Measurements from ENCODE around the gene PPAT. TPM values are rescaled to one million over a fixed set of nuclear protein-coding genes. Genes with fewer than 3 reads are reported as not detected.

The PPAT gene
- polyA plus RNA-seq, 1 experiment = 11.6 TPM

DNA sequence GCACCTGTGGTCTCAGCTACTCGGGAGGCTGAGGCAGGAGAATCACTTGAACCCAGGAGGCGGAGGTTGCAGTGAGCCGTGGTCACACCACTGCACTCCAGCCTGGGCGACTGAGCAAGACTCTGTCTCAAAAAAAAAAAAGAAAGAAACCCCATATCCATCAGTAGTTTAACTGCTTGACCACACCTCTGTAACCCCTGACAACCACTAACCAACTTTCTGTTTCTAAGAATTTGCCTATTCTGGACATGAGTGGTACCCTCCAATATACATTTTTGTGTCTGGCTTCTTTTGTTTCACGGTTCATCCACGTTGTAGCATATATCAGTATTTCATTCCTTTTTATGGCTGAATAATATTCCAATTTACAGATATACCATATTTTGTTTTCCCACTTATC lies 9.1 kb downstream of the PPAT start:
- no peaks in the 10 kb centered on the region for H3K27me3 ChIP-seq (ENCODE audit: control insufficient read depth, insufficient read depth, low read length)
- POLR2A ChIA-PET = interaction anchor here (1.3 kb wide), 1 partner anchor 9 kb away, joined by 6 read pairs; the partner anchor contains the start of genes PAICS and PPAT
- TF ChIP-seq, protein P1, sequence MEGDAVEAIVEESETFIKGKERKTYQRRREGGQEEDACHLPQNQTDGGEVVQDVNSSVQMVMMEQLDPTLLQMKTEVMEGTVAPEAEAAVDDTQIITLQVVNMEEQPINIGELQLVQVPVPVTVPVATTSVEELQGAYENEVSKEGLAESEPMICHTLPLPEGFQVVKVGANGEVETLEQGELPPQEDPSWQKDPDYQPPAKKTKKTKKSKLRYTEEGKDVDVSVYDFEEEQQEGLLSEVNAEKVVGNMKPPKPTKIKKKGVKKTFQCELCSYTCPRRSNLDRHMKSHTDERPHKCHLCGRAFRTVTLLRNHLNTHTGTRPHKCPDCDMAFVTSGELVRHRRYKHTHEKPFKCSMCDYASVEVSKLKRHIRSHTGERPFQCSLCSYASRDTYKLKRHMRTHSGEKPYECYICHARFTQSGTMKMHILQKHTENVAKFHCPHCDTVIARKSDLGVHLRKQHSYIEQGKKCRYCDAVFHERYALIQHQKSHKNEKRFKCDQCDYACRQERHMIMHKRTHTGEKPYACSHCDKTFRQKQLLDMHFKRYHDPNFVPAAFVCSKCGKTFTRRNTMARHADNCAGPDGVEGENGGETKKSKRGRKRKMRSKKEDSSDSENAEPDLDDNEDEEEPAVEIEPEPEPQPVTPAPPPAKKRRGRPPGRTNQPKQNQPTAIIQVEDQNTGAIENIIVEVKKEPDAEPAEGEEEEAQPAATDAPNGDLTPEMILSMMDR (IDR thresholded peaks at IDR 0.05; ENCODE audit: low read depth, low read length) = no peak
- no peak overlapping the region for H3K27ac ChIP-seq (ENCODE audit: low read depth, low read length)
- no peak for DNase-seq (ENCODE audit: low read depth, low spot score)
- CTCF ChIA-PET = interaction anchor here (1.2 to 4.4 kb wide), 8 partner anchors 9 to 551 kb away, joined by 5 to 70 read pairs (median 12); partner anchors contain the start of genes NOA1, PAICS and PPAT
- no peaks in the 10 kb centered on the region for H3K9me3 ChIP-seq (ENCODE audit: control insufficient read depth, insufficient read depth, low read length)
- H3K4me3 ChIP-seq (ENCODE audit: low read depth, low read length) = no peak overlapping the region

DNA sequence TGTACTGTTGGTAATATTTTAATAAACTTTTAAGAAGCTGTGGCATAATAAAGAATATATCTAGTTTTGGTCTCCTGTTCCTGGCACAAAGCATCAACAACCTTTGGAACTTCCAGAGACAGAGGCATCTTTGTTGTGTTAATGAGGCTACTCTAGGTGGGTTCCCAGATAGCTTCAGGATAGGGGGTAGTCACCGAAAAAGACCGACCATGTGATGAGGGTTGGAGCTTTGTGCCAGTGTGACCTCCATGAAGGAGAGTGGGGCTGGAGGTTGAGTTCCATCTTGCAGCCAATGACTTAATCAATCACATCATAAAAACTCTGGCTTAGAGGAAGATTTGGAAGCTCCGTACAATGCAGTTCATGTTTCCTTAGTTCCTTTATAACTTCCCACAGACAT lies 9.9 kb downstream of the PPAT start:
- H3K27me3 ChIP-seq (ENCODE audit: control insufficient read depth, insufficient read depth, low read length) = no peaks in the 10 kb centered on the region
- ChIA-PET CTCF (interaction anchor here (0.6 to 4.4 kb wide), 21 partner anchors 8 to 552 kb away, joined by 3 to 70 read pairs (median 5); partner anchors contain the start of genes AASDH, NOA1, PAICS and PPAT), POLR2A (interaction anchor here (1.3 kb wide), 1 partner anchor 10 kb away, joined by 6 read pairs; the partner anchor contains the start of genes PAICS and PPAT)
- no peak overlapping the region for H3K4me3 ChIP-seq (ENCODE audit: low read depth, low read length)
- no peaks in the 10 kb centered on the region for H3K9me3 ChIP-seq (ENCODE audit: control insufficient read depth, insufficient read depth, low read length)
- DNase-seq (ENCODE audit: low read depth, low spot score) = no peak
- TF ChIP-seq, protein P1 (IDR thresholded peaks at IDR 0.05; ENCODE audit: low read depth, low read length) = 0 out of 2 replicates have a peak, but pooled peaks have one; percentile 3
- H3K27ac ChIP-seq (ENCODE audit: low read depth, low read length) = no peak overlapping the region

GRCh38 chr4:56424697-56425514 lies 10.5 kb downstream of the PPAT start:
- CTCF ChIA-PET = interaction anchor here (0.6 to 4.4 kb wide), 24 partner anchors 8 to 553 kb away, joined by 3 to 70 read pairs (median 5); partner anchors contain the start of genes AASDH, NOA1, PAICS and PPAT
- H3K4me3 ChIP-seq (ENCODE audit: low read depth, low read length) = no peak overlapping the region
- H3K27ac ChIP-seq (ENCODE audit: low read depth, low read length) = no peak overlapping the region
- TF ChIP-seq, protein P1 (IDR thresholded peaks at IDR 0.05; ENCODE audit: low read depth, low read length) = peak; percentile 68
- H3K27me3 ChIP-seq (ENCODE audit: control insufficient read depth, insufficient read depth, low read length) = no peaks in the 10 kb centered on the region
- no peak for DNase-seq (ENCODE audit: low read depth, low spot score)
- POLR2A ChIA-PET = interaction anchor here (1.3 kb wide), 1 partner anchor 11 kb away, joined by 6 read pairs; the partner anchor contains the start of genes PAICS and PPAT
- H3K9me3 ChIP-seq (ENCODE audit: control insufficient read depth, insufficient read depth, low read length) = no peaks in the 10 kb centered on the region

- ChIA-PET CTCF (interaction anchor here (0.7 to 4.4 kb wide), 10 partner anchors 9 to 412 kb away, joined by 3 to 70 read pairs (median 11); partner anchors contain the start of genes PAICS and PPAT), POLR2A (no interaction called here)
- DNase-seq (ENCODE audit: low read depth, low spot score) = no peak
- Histone ChIP-seq H3K9me3 (ENCODE audit: control insufficient read depth, insufficient read depth, low read length) (no peaks in the 10 kb centered on the region), H3K27me3 (ENCODE audit: control insufficient read depth, insufficient read depth, low read length) (no peaks in the 10 kb centered on the region), H3K27ac (ENCODE audit: low read depth, low read length) (no peak overlapping the region), H3K4me3 (ENCODE audit: low read depth, low read length) (no peak overlapping the region)
- TF ChIP-seq, protein P1 (IDR thresholded peaks at IDR 0.05; ENCODE audit: low read depth, low read length) = no peak
Measured at GRCh38 chr4:56424176-56424575, 11.2 kb downstream of the PPAT start.

DNA sequence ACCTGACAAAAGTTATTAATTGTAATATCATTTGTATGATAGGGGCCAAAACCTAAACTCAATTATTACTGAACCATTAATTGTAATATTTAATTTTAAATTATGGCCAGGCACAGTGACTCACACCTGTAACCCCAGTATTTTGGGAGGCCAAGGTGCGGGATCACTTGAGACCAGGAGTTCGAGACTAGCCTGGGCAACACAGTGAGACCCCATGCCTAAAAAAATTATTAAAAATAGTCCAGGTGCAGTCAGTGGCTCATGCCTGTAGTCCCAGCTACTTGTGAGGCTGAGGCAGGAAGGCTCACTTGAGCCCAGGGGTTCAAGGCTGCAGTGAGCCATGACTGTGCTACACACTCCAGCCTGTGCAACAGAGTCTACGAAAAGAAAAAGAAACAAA lies 18.0 kb downstream of the PPAT start:
- Histone ChIP-seq H3K9me3 (ENCODE audit: control insufficient read depth, insufficient read depth, low read length) (no peaks in the 10 kb centered on the region), H3K27me3 (ENCODE audit: control insufficient read depth, insufficient read depth, low read length) (no peaks in the 10 kb centered on the region), H3K27ac (ENCODE audit: low read depth, low read length) (no peak overlapping the region), H3K4me3 (ENCODE audit: low read depth, low read length) (no peak overlapping the region)
- TF ChIP-seq, protein P1 (IDR thresholded peaks at IDR 0.05; ENCODE audit: low read depth, low read length) = no peak
- POLR2A ChIA-PET = no interaction called here
- CTCF ChIA-PET = interaction anchor here (0.6 kb wide), 2 partner anchors 8 to 658 kb away, joined by 3 to 5 read pairs; no protein-coding TSS in a partner anchor
- DNase-seq (ENCODE audit: low read depth, low spot score) = no peak

Measured in AG04450 (cell line).